Stimulated activated CD4-positive, alpha-beta T cell treated with anti-CD3 and anti-CD28 coated beads, Interleukin-12 subunit alpha, Interleukin-12 subunit beta, amount 100 ng/mL, for 48 hours (primary cell): Measurements from ENCODE around the gene CTRL.

Experiments
- DNase-seq, 3 donors: peaks; one replicate each; pipeline ENCODE4 v3.0.0-alpha.2; 2020; ENCODE audit warnings: low read depth in 2 of 3, low spot score in 1 of 3

The CTRL gene

DNA sequence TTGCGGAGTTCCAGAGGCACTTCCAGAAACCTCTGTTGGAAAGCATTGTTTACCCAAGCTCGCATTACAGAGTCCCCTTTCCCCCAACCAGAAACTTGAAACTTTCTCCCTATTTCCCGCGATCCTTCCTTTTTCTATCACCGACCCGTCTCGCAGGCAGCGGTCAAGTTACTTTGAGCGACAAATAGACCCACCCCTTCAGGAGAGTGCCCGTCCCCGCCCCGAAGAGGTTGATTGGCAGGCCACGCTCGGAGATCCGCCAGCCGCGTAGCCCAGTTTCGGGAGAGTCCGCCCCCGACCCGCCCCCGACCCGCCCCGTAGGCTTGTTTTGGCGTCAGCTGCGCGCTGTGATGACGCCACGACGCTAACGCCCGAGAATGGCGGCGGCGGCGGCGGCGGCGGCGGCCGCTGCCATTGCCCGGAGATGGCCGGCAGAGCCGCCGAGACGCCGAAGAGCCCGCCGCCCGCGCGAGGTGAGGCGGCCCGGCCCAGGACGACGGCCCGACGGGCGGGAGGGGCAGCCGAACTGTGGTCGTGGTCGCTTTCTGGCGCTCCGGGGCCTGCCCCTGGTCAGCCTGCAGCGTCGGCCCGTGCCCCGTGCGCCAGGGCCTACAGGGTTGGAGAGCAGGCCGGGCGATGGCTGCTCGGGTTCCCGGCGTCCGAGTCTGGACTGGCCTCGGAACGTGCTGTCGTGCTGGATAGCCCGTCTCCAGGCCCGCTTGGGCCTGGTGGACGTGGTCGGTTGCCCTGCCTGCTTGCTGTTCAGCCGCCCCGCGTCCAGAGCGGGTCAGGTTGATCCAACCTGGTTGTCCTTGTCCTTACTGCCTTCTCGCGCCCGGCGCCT is 38.5 kb downstream of the CTRL start, which contains the start of gene PSKH1:
PSKH1 (plus strand) TSS at position 356 of the 844 bp plus-strand sequence. CDS start 15,496 bp downstream, outside the sequence.
- peak; percentile 89 to 95 (median 92) for DNase-seq

DNA sequence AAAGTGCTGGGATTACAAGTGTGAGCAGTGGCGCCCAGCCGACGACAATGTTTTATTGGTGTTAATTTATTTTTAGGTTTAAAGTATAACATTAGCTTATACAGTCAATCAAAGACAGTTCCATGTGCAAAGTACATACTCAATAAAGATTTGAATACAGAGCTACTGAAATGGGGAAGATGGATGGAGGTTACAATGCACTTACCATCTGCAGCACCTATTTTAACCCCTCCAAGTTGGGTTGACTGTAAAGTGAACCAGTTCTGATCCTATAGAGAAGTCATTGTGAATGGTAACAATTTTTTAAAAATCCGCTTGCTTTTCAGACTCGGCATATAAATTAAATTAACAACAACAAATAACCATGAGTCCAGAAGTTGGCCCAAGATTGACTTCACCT is 39.3 kb downstream of the CTRL start:
- no peak for DNase-seq

DNA sequence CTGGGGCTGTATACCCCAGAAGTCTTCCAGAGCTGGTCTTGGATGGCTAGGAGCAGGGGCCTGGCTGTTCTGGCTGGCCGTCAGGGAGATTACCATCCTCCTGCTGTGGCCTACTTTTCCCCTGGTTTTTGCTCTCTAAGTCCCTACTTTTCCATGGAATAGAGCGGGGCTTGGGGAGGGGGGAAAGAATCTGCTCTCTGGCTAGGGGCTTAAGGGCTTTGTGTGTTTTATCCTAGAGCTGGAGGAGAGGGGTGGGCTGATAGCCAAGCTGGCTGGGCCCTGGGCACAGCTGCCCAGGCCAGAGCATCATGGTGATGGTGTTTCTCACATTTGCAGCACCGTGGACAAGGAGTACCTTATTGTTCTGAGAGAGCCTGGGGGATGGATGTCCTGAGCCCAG is 43.3 kb downstream of the CTRL start:
- no peak for DNase-seq

DNA sequence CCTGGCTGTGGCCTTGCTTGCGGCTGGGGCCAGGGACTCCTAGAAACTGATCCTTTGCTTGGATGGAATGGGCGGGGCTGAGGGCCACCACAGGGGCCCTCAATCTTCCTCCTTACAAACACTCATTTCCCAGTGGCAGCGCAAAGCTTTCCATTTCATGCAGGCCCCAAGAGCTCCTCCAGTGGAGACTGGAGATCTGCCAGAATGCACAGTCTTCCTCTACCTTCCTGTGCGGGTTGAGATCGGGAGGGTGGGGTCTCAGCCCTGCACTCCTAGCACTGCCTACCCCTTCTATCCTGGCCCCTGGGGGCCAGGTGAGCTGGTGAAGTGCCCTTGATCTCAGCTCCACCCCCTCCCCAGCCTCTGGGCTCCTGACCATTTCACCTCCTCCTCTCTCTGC is 45.3 kb downstream of the CTRL start:
- no peak for DNase-seq

DNA sequence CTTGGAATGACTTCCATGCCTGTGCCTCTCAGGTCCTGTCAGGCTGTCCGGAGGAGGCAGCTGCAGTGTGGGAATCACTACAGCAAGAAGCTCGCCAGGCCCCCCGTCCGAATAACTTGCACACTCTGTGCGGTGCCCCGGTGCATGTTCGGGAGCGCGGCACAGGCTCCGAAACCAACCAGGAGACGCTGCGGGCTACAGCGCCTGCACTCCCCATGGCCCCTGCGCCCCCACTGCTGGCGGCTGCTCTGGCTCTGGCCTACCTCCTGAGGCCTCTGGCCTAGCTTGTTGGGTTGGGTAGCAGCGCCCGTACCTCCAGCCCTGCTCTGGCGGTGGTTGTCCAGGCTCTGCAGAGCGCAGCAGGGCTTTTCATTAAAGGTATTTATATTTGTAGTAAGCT is 45.7 kb downstream of the CTRL start:
- DNase-seq = no peak

DNA sequence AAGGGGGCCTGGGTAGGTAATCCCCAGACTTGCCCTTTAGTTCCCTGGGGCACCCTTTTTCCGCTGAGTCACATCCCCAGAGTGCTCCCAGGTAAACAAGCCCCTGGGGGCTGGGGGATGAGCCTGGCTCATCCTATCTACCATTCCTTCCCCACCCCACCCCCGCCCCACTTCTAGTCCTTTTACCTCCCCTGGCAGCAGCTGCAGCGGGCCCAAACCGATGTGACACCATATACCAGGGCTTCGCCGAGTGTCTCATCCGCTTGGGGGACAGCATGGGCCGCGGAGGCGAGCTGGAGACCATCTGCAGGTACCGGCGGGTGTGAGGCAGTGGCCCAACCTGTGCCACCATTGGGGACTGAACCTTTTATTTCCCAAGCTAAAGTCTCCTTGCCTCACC is 46.1 kb downstream of the CTRL start:
- no peak for DNase-seq

DNA sequence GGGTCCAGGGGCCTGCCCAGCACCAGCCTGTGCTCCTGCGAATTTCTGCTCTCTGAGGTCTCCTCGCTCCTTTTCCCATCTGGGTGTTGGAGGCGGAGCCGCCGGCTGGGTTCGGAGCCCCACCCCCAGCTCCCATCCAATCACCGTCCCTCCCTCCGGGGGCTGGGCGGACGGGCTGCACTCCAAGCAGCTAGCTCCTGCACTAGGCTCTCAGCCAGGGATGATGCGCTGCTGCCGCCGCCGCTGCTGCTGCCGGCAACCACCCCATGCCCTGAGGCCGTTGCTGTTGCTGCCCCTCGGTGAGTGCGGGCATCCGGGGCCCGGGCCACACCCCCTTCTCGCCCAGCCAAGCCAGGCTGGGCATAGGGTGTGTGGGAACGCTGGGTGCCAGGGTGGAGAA is 47.0 kb downstream of the CTRL start, which contains the start of gene NRN1L:
NRN1L (plus strand) TSS at position 202 of the 400 bp plus-strand sequence; CDS start at position 221, 19 bp downstream.
- no peak for DNase-seq

DNA sequence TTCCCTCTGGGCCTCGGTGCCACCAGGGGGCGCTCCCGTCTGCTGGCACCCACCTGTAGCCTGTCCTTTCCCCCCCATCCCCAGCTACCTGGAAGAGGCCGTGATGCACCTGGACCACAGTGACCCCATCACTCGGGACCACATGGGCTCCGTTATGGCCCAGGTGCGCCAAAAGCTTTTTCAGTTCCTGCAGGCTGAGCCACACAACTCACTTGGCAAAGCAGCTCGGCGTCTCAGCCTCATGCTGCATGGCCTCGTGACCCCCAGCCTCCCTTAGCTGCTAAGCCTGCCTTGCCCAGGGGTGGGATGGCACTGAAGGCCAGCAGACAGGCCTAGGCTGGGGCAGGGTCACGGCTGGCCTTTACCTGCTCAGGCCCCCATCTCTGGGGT is 47.8 kb downstream of the CTRL start:
- peak; percentile 44 to 67 (median 53) for DNase-seq

DNA sequence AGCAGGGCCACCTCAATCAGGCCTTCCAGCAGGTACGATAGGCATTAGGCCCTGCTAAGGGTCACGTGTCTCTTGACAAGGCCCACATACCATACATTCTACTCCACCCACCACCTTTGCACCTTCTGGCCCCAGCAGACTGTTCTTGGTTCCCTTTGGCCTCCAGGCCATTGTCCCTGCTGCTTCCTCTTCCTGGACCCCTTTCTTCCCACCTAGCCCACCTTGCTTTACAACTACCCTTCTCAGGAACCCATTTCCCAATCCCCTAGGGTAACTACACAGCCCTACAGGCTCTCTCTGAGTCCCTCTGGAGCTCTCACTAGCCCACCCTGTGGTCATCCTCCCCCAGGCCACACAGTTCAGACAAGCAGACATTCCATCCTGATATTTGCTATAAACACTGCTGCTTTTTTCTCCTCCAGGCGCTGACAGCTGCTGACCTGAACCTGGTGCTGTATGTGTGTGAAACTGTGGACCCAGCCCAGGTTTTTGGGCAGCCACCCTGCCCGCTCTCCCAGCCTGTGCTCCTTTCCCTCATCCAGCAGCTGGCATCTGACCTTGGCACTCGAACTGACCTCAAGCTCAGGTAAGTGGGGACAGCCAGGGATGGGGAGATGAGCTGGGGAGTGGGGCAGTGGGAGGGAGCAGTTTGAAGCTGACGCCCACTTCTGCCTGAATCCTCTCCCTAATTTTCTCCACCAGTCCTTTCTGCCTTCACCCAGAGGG is 48.4 kb downstream of the CTRL start:
- no peak for DNase-seq

DNA sequence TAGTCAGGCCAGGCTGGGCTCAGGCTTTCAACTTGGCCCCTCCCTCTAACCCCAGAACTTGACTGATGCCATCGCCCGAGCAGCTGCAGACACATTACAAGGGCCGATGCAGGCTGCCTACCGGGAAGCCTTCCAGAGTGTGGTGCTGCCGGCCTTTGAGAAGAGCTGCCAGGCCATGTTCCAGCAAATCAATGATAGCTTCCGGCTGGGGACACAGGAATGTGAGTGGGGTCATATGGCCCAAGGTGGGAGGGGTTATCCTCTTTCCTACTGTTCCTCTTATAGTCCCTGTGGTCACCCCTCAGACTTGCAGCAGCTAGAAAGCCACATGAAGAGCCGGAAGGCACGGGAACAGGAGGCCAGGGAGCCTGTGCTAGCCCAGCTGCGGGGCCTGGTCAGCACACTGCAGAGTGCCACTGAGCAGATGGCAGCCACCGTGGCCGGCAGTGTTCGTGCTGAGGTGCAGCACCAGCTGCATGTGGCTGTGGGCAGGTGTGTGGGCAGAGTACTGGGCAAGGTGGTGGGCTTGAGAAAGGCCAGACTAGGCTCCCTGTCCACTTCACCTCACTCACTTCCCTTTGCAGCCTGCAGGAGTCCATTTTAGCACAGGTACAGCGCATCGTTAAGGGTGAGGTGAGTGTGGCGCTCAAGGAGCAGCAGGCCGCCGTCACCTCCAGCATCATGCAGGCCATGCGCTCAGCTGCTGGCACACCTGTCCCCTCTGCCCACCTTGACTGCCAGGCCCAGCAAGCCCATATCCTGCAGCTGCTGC is 49.1 kb downstream of the CTRL start:
- no peak for DNase-seq

DNA sequence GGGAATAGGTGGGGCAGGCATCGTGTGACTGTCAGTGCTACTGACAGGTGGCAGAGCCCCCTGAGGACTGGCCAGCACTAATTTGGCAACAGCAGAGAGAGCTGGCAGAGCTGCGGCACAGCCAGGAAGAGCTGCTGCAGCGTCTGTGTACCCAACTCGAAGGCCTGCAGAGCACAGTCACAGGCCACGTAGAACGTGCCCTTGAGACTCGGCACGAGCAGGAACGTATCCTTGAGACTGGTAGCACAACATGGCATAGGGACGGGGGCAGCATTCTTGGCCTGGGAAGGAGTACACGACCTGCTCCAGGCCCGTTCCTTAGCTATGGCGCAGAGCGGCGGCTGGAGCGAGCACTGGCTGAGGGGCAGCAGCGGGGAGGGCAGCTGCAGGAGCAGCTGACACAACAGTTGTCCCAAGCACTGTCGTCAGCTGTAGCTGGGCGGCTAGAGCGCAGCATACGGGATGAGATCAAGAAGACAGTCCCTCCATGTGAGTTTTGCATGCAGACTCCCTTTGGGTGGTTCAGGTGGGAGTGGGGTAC is 50.0 kb downstream of the CTRL start:
- no peak for DNase-seq

DNA sequence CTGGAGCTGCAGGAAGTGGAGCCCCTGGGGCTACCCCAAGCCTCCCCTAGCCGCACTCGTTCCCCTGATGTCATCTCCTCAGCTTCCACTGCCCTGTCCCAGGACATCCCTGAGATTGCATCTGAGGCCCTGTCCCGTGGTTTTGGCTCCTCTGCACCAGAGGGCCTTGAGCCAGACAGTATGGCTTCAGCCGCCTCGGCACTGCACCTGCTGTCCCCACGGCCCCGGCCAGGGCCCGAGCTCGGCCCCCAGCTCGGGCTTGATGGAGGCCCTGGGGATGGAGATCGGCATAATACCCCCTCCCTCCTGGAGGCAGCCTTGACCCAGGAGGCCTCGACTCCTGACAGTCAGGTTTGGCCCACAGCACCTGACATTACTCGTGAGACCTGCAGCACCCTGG is 51.1 kb downstream of the CTRL start:
- no peak for DNase-seq

DNA sequence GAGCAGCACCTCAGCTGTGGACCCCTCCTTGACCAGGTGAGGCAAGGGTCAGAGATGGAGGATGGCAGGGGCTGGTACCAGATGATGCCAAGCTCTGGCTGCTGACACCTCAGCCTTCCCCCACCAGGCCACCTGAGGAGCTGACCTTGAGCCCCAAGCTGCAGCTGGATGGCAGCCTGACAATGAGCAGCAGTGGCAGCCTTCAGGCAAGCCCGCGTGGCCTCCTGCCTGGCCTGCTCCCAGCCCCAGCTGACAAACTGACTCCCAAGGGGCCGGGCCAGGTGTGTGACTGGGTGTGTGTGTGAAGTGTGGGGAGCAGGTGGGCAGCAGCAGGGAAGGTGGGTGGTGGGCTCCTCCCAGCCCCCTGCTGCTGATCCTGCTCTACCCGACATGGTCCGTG is 51.7 kb downstream of the CTRL start:
- no peak for DNase-seq
